IMR-90 (cell line): ENCODE results near the gene EBF3. TPM values are rescaled to one million over a fixed set of nuclear protein-coding genes. Genes with fewer than 3 reads are reported as not detected.

ENCODE experiments used
- ATAC-seq: fragments of 200-7000 bp; cut with Tn5 transposase; 2 replicates; pipeline ENCODE4 v1.9.1; 2020; ENCODE audit warnings: low read depth, mild to moderate bottlenecking, moderate library complexity
- BruUV-seq: library from RNA; stranded (reverse); fragments of 400-500 nt; replicated peaks from 2 replicates; lab custom pipeline; 2021; lab: Mats Ljungman, UMichigan
- CTCF ChIA-PET: fragments of 300-600 bp; formaldehyde crosslinking; extraction: SDS; loops from one replicate; lab custom pipeline; 2021; ENCODE audit warnings: antibody characterized with exemption; lab: Yijun Ruan, JAX
- POLR2A ChIA-PET: fragments of 300-600 bp; sonication (Branson Sonifier 250); formaldehyde crosslinking; loops from one replicate; lab custom pipeline; 2022; ENCODE audit warnings: antibody characterized with exemption; ENCODE audit not compliant: unreplicated experiment; lab: Charles Lee
- DNase-seq: peaks from one replicate; pipeline ENCODE4 v3.0.0; 2013
- H2AFZ ChIP-seq: replicated peaks from 2 replicates; pipeline ENCODE3; 2013; ENCODE audit warnings: low read length, mild to moderate bottlenecking; ENCODE audit not compliant: poor library complexity
- H2AK5ac ChIP-seq: 2 replicates; pipeline ENCODE4 v1.6.1; 2013; ENCODE audit warnings: low read depth, low read length, inconsistent platforms
- H2AK9ac ChIP-seq: replicated peaks from 2 replicates; pipeline ENCODE3; 2013; ENCODE audit warnings: mild to moderate bottlenecking, low read depth, low read length, moderate library complexity; ENCODE audit not compliant: poor library complexity
- H2BK120ac ChIP-seq: 2 replicates; pipeline ENCODE4 v1.6.1; 2013; ENCODE audit warnings: low read depth, low read length, inconsistent platforms
- H2BK15ac ChIP-seq: 3 replicates; pipeline ENCODE4 v1.6.1; 2013; ENCODE audit warnings: low read depth, low read length, inconsistent platforms
- H2BK20ac ChIP-seq: 2 replicates; pipeline ENCODE4 v1.6.1; 2013; ENCODE audit warnings: low read depth, mild to moderate bottlenecking, inconsistent platforms, low read length, moderate library complexity
- H2BK5ac ChIP-seq: 2 replicates; pipeline ENCODE4 v1.6.1; 2013; ENCODE audit warnings: mild to moderate bottlenecking, low read depth, low read length, inconsistent platforms; ENCODE audit not compliant: poor library complexity, severe bottlenecking
- H3K14ac ChIP-seq: replicated peaks from 2 replicates; pipeline ENCODE4 v1.6.1; 2013; ENCODE audit warnings: low read depth, low read length, inconsistent platforms
- H3K18ac ChIP-seq: 2 replicates; pipeline ENCODE4 v1.6.1; 2013; ENCODE audit warnings: low read depth, low read length, control low read depth
- H3K23ac ChIP-seq: 2 replicates; pipeline ENCODE4 v1.6.1; 2013; ENCODE audit warnings: low read depth, low read length, inconsistent platforms
- H3K27ac ChIP-seq: 2 replicates; pipeline ENCODE4 v1.5.1; 2013; ENCODE audit warnings: mild to moderate bottlenecking, control low read depth, low read length; ENCODE audit not compliant: insufficient read depth
- H3K27me3 ChIP-seq: 2 replicates; pipeline ENCODE4 v1.6.1; 2013; ENCODE audit warnings: low read length; ENCODE audit not compliant: control insufficient read depth, insufficient read depth
- H3K36me3 ChIP-seq: 2 replicates; pipeline ENCODE4 v1.6.1; 2013; ENCODE audit warnings: low read length, mixed read lengths; ENCODE audit not compliant: control insufficient read depth, insufficient read depth
- H3K4ac ChIP-seq: 2 replicates; pipeline ENCODE4 v1.6.1; 2013; ENCODE audit warnings: low read depth, low read length, inconsistent platforms
- H3K4me1 ChIP-seq: 2 replicates; pipeline ENCODE4 v1.6.1; 2013; ENCODE audit warnings: low read length, mixed read lengths; ENCODE audit not compliant: control insufficient read depth, insufficient read depth
- H3K4me2 ChIP-seq: 2 replicates; pipeline ENCODE4 v1.6.1; 2013; ENCODE audit warnings: low read depth, mild to moderate bottlenecking, control low read depth, low read length, moderate library complexity
- H3K4me3 ChIP-seq: 2 replicates; pipeline ENCODE4 v1.5.1; 2013; ENCODE audit warnings: low read depth, mild to moderate bottlenecking, control low read depth, low read length, moderate library complexity; ENCODE audit not compliant: insufficient read depth
- H3K56ac ChIP-seq: 2 replicates; pipeline ENCODE4 v1.6.1; 2013; ENCODE audit warnings: low read length, inconsistent platforms; ENCODE audit not compliant: insufficient read depth; ENCODE audit errors: extremely low read depth
- H3K79me1 ChIP-seq, 2 experiments: 2 replicates each; pipeline ENCODE4 v1.6.1; 2013; ENCODE audit warnings: low read length in 2 of 2, inconsistent platforms in 1 of 2, low read depth in 1 of 2
- H3K9ac ChIP-seq: 2 replicates; pipeline ENCODE4 v1.6.1; 2013; ENCODE audit warnings: low read depth, low read length, control low read depth
- H3K9me1 ChIP-seq: 2 replicates; pipeline ENCODE4 v1.6.1; 2013; ENCODE audit warnings: low read length, inconsistent platforms; ENCODE audit not compliant: insufficient read depth
- H3K9me3 ChIP-seq: 2 replicates; pipeline ENCODE4 v1.6.1; 2013; ENCODE audit warnings: low read length; ENCODE audit not compliant: control insufficient read depth, insufficient read depth
- H4K20me1 ChIP-seq: 2 replicates; pipeline ENCODE4 v1.6.1; 2013; ENCODE audit warnings: low read length, inconsistent platforms; ENCODE audit not compliant: insufficient read depth
- H4K5ac ChIP-seq: 2 replicates; pipeline ENCODE4 v1.6.1; 2013; ENCODE audit warnings: mild to moderate bottlenecking, low read depth, low read length, control low read depth
- H4K8ac ChIP-seq, 2 experiments: 2 replicates each; pipeline ENCODE4 v1.6.1; 2013; ENCODE audit warnings: low read depth in 2 of 2, low read length in 2 of 2, control low read depth in 1 of 2, inconsistent platforms in 1 of 2
- H4K91ac ChIP-seq: 2 replicates; pipeline ENCODE4 v1.6.1; 2013; ENCODE audit warnings: low read depth, low read length, inconsistent platforms; ENCODE audit not compliant: insufficient read depth
- CEBPB ChIP-seq: IDR thresholded peaks from 2 replicates; pipeline ENCODE4 v1.6.1; 2012; ENCODE audit warnings: low read depth, low read length, improper control_type of control experiment
- CHD1 ChIP-seq: IDR thresholded peaks from 2 replicates; pipeline ENCODE4 v1.6.1; 2012; ENCODE audit warnings: low read depth, low read length, improper control_type of control experiment
- CTCF ChIP-seq: conservative IDR thresholded peaks from 2 replicates; pipeline ENCODE4 v1.5.1; 2012; ENCODE audit warnings: mild to moderate bottlenecking, low read depth, low read length, improper control_type of control experiment
- ELK1 ChIP-seq: fragments of 150-350 bp; IDR thresholded peaks from 2 replicates; pipeline ENCODE4 v1.6.1; 2016; ENCODE audit warnings: low read depth, mild to moderate bottlenecking, low read length, moderate library complexity, borderline replicate concordance
- MAZ ChIP-seq: IDR thresholded peaks from 2 replicates; pipeline ENCODE4 v1.6.1; 2012; ENCODE audit warnings: low read depth, mild to moderate bottlenecking, low read length, improper control_type of control experiment, moderate library complexity, borderline replicate concordance
- RCOR1 ChIP-seq: IDR thresholded peaks from 2 replicates; pipeline ENCODE4 v1.6.1; 2012; ENCODE audit warnings: mild to moderate bottlenecking, low read length, improper control_type of control experiment; ENCODE audit not compliant: insufficient replicate concordance
- SMC3 ChIP-seq: fragments of 150-350 bp; IDR thresholded peaks from 2 replicates; pipeline ENCODE4 v1.6.1; 2016; ENCODE audit warnings: low read depth, mild to moderate bottlenecking, antibody characterized with exemption, low read length, moderate library complexity
- USF2 ChIP-seq: fragments of 150-350 bp; IDR thresholded peaks from 2 replicates; pipeline ENCODE4 v1.6.1; 2017; ENCODE audit warnings: mild to moderate bottlenecking, antibody characterized with exemption, low read length, low read depth
- WGBS, 2 experiments: methylation state at CpG; one replicate each; pipeline versions ENCODE4 v1.1.5 to v1.1.7; 2013; ENCODE audit warnings: missing lambda C conversion rate in 2 of 2; ENCODE audit not compliant: insufficient read length in 1 of 2; ENCODE audit errors: extremely low coverage in 2 of 2; 5-methylcytosine and 5-hydroxymethylcytosine counted together
- dilution Hi-C: fragments of 300-500 bp; cut with HindIII; formaldehyde crosslinking; loops from one replicate; pipeline ENCODE4 v1.14.3; 2018; ENCODE audit warnings: low sequenced_read_pairs; ENCODE audit not compliant: unreplicated experiment
- in situ Hi-C: fragments of 300-500 bp; cut with MboI; formaldehyde crosslinking; loops from 3 replicates; pipeline ENCODE4 v1.14.3; 2019; ENCODE audit warnings: low sequenced_read_pairs, inconsistent platforms, mixed read lengths
- intact Hi-C: fragments of 100-400 bp; cut with micrococcal nuclease; formaldehyde crosslinking; loops from 2 replicates; pipeline ENCODE4 v1.10.0; 2022
- polyA plus RNA-seq, 3 experiments: library from polyadenylated mRNA; depleted of rRNA; stranded (reverse); fragments of >200 nt; gene quantifications; 2 replicates each; pipeline ENCODE4 v1.2.3, GENCODE V29; 2012; ENCODE audit warnings: low replicate concordance in 1 of 3
- total RNA-seq: library from RNA; depleted of rRNA; stranded (reverse); fragments of >200 nt; gene quantifications from 2 replicates; pipeline ENCODE4 v1.2.3, GENCODE V29; 2012

The EBF3 gene
- total and polyA plus RNA-seq, 2 of the 4 experiments (the other 2 are of a cell fraction): 0.36 to 0.70 TPM

GRCh38 chr10:129837909-129838582, 126.0 kb downstream of the EBF3 start:
- Histone ChIP-seq H3K4me2 (no peak overlapping the region), H3K9ac (no peak overlapping the region), H3K4me3 (no peak overlapping the region), H3K4me1 (no peaks in the 10 kb centered on the region), H3K18ac (no peak overlapping the region), H3K27ac (no peak overlapping the region), H3K23ac (no peak overlapping the region), H3K79me1 (no peaks in the 10 kb centered on the region), H3K56ac (no peak overlapping the region), H2BK15ac (no peak overlapping the region), H3K36me3 (peaks cover 8% of the 10 kb centered on the region), H4K8ac (no peak overlapping the region), H3K14ac (no peak overlapping the region), H2BK120ac (no peak overlapping the region), H3K9me1 (no peaks in the 10 kb centered on the region), H3K9me3 (peaks cover 27% of the 10 kb centered on the region), H2AFZ (no peak overlapping the region), H2BK5ac (no peak overlapping the region), H3K4ac (no peak overlapping the region), H4K20me1 (no peaks in the 10 kb centered on the region), H2BK20ac (no peak overlapping the region), H4K5ac (no peak overlapping the region), H2AK9ac (no peak overlapping the region), H2AK5ac (no peak overlapping the region), H4K91ac (no peak overlapping the region), H3K27me3 (no peaks in the 10 kb centered on the region)
- TF ChIP-seq CEBPB: no peak
- no peak for TF ChIP-seq CHD1
- TF ChIP-seq CTCF: no peak
- no peak for TF ChIP-seq SMC3
- no peak for TF ChIP-seq USF2
- TF ChIP-seq ELK1: no peak
- TF ChIP-seq MAZ: no peak
- no peak for TF ChIP-seq RCOR1
- intact Hi-C loops: loop anchor here (2.0 kb wide), 1 partner anchor 807 kb away; no protein-coding TSS in a partner anchor
- ChIA-PET POLR2A (no interaction called here), CTCF (no interaction called here)
- ATAC-seq: no peak
- DNase-seq: no peak
- dilution Hi-C loops: no loop called here
- in situ Hi-C loops: no loop called here
- 88% methylated on average over 8 of the region's 26 CpGs; no CpG with 5 or more reads in 1 of the 2 experiments for WGBS, 2 experiments
- no TSS peak for BruUV-seq
